HepG2 (cell line): ENCODE data around the gene SMAD1. TPM values are rescaled to one million over a fixed set of nuclear protein-coding genes. Genes with fewer than 3 reads are reported as not detected.

Experiments used
- ADNP ChIP-seq: sonication (generic); formaldehyde crosslinking; IDR thresholded peaks from 2 replicates; pipeline ENCODE4 v1.4.0; 2020; ENCODE audit warnings: missing genetic modification reagents
- HES4 ChIP-seq: sonication (generic); formaldehyde crosslinking; IDR thresholded peaks from 2 replicates; pipeline ENCODE4 v1.9.0; 2021; ENCODE audit warnings: mild to moderate bottlenecking, missing genetic modification reagents, borderline replicate concordance
- KAT7 ChIP-seq: IDR thresholded peaks from 2 replicates; pipeline ENCODE4 v1.6.1; 2018; ENCODE audit warnings: borderline replicate concordance, missing compliant biosample characterization
- KDM6A ChIP-seq: IDR thresholded peaks from 2 replicates; pipeline ENCODE4 v1.6.1; 2016; ENCODE audit warnings: low read depth
- NFATC3 ChIP-seq: sonication (generic); formaldehyde crosslinking; IDR thresholded peaks from 2 replicates; pipeline ENCODE4 v1.5.1; 2020; ENCODE audit warnings: mild to moderate bottlenecking, missing genetic modification reagents
- TCF7 ChIP-seq: sonication (generic); IDR thresholded peaks from 2 replicates; pipeline ENCODE4 v1.6.1; 2016; ENCODE audit warnings: antibody characterized with exemption, low read depth
- ZFP62 ChIP-seq: sonication (generic); formaldehyde crosslinking; IDR thresholded peaks from 2 replicates; pipeline ENCODE4 v1.4.0; 2020; ENCODE audit warnings: missing genetic modification reagents
- ZFY ChIP-seq: sonication (generic); formaldehyde crosslinking; IDR thresholded peaks from 2 replicates; pipeline ENCODE4 v1.4.0; 2020; ENCODE audit warnings: missing genetic modification reagents
- ZNF343 ChIP-seq: sonication (generic); formaldehyde crosslinking; IDR thresholded peaks from 2 replicates; pipeline ENCODE4 v1.4.0; 2020; ENCODE audit warnings: mild to moderate bottlenecking, missing genetic modification reagents
- ZNF557 ChIP-seq: sonication (generic); formaldehyde crosslinking; IDR thresholded peaks from 2 replicates; pipeline ENCODE4 v1.4.0; 2020; ENCODE audit warnings: missing genetic modification reagents
- ZNF558 ChIP-seq: sonication (generic); formaldehyde crosslinking; IDR thresholded peaks from 2 replicates; pipeline ENCODE4 v1.9.0; 2022; ENCODE audit warnings: mild to moderate bottlenecking, missing genetic modification reagents, borderline replicate concordance
- ZNF614 ChIP-seq: IDR thresholded peaks from 2 replicates; pipeline ENCODE4 v1.6.1; 2018; ENCODE audit warnings: missing biosample characterization, missing genetic modification reagents, inconsistent platforms, borderline replicate concordance
- ZNF629 ChIP-seq: sonication (generic); formaldehyde crosslinking; conservative IDR thresholded peaks from 2 replicates; pipeline ENCODE4 v1.5.0; 2020; ENCODE audit warnings: missing genetic modification reagents
- ZNF749 ChIP-seq: sonication (generic); formaldehyde crosslinking; IDR thresholded peaks from 2 replicates; pipeline ENCODE4 v1.8.0; 2022; ENCODE audit warnings: mild to moderate bottlenecking, missing genetic modification reagents, moderate library complexity, borderline replicate concordance
- ZSCAN31 ChIP-seq: sonication (generic); formaldehyde crosslinking; IDR thresholded peaks from 2 replicates; pipeline ENCODE4 v1.5.0; 2020; ENCODE audit warnings: low read depth, mild to moderate bottlenecking, missing genetic modification reagents
- polyA plus RNA-seq, 8 experiments: library from polyadenylated mRNA; depleted of rRNA in 3 of 8; stranded (reverse) in 7 of 8; unstranded in 1 of 8; fragments of >200 nt; fragmentation: Illumina TruSeq in 4 of 8; extraction: Trizol in 4 of 8; gene quantifications; 2 replicates each; pipeline versions ENCODE4 v1.2.1 to v1.2.3, GENCODE V29; 2011 to 2016; ENCODE audit warnings: low read depth in 4 of 8, missing spikeins in 1 of 8, mixed read lengths in 1 of 8; ENCODE audit not compliant: insufficient read depth in 1 of 8
- total RNA-seq, 5 experiments: library from RNA; depleted of rRNA; stranded (reverse); fragments of >200 nt; fragmentation: Illumina TruSeq; extraction: Trizol; gene quantifications; 2 replicates each; pipeline ENCODE4 v1.2.3, GENCODE V29; 2016; ENCODE audit warnings: low read depth in 1 of 5
- TF ChIP-seq, protein P1 (sequence below): sonication (generic); formaldehyde crosslinking; IDR thresholded peaks from 2 replicates; pipeline ENCODE4 v1.8.0; 2022; ENCODE audit warnings: missing genetic modification reagents, mild to moderate bottlenecking, borderline replicate concordance
- TF ChIP-seq, protein P2 (sequence below): sonication (generic); formaldehyde crosslinking; IDR thresholded peaks from 2 replicates; pipeline ENCODE4 v1.8.0; 2022; ENCODE audit warnings: mild to moderate bottlenecking, missing genetic modification reagents, moderate library complexity
- TF ChIP-seq, protein P3 (sequence below): sonication (generic); formaldehyde crosslinking; IDR thresholded peaks from 2 replicates; pipeline ENCODE4 v1.8.0; 2022; ENCODE audit warnings: missing genetic modification reagents, low read depth, mild to moderate bottlenecking, borderline replicate concordance
- TF ChIP-seq, protein P4 (sequence below): sonication (generic); formaldehyde crosslinking; IDR thresholded peaks from 2 replicates; pipeline ENCODE4 v1.4.0; 2020; ENCODE audit warnings: mild to moderate bottlenecking, low read depth, missing genetic modification reagents
- TF ChIP-seq, protein P5 (sequence below): sonication (generic); formaldehyde crosslinking; IDR thresholded peaks from 2 replicates; pipeline ENCODE4 v1.9.0; 2022; ENCODE audit warnings: low read depth, missing genetic modification reagents
- TF ChIP-seq, protein P6 (sequence below): sonication (generic); formaldehyde crosslinking; IDR thresholded peaks from 2 replicates; pipeline ENCODE4 v1.8.1; 2023; ENCODE audit warnings: missing genetic modification reagents, mild to moderate bottlenecking, borderline replicate concordance

The SMAD1 gene
- total and polyA plus RNA-seq, 2 of the 13 experiments (the other 11 are each of a cell fraction or from before 2014, with no cell fraction given): 12.7 to 16.6 TPM

DNA sequence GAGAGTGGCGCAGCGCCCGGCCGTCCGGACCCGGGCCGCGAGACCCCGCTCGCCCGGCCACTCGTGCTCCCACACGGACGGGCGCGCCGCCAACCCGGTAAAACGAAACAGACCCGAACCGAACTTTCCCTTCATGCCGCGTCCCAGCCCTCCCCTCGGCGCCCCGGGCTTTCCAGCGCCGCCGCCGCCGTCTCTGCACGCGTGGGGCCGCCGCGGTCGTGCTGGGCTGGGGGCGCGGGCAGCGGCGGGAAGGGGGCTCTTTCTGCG lies 222 bp downstream of the SMAD1 start (continued):
- TF ChIP-seq ZNF749: 0 out of 2 replicates have a peak, but pooled peaks have one; percentile 23
- no peak; the same call in 1 of the 2 replicates for TF ChIP-seq KAT7 (CRISPR knock-in tag)
- TF ChIP-seq, protein P1, sequence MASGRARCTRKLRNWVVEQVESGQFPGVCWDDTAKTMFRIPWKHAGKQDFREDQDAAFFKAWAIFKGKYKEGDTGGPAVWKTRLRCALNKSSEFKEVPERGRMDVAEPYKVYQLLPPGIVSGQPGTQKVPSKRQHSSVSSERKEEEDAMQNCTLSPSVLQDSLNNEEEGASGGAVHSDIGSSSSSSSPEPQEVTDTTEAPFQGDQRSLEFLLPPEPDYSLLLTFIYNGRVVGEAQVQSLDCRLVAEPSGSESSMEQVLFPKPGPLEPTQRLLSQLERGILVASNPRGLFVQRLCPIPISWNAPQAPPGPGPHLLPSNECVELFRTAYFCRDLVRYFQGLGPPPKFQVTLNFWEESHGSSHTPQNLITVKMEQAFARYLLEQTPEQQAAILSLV: no peak
- no peak for TF ChIP-seq ADNP (CRISPR knock-in tag)
- TF ChIP-seq, protein P2, sequence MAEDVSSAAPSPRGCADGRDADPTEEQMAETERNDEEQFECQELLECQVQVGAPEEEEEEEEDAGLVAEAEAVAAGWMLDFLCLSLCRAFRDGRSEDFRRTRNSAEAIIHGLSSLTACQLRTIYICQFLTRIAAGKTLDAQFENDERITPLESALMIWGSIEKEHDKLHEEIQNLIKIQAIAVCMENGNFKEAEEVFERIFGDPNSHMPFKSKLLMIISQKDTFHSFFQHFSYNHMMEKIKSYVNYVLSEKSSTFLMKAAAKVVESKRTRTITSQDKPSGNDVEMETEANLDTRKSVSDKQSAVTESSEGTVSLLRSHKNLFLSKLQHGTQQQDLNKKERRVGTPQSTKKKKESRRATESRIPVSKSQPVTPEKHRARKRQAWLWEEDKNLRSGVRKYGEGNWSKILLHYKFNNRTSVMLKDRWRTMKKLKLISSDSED (CRISPR knock-in tag): 0 out of 2 replicates have a peak, but pooled peaks have one; percentile 53
- TF ChIP-seq ZFP62 (CRISPR knock-in tag): no peak
- TF ChIP-seq NFATC3 (CRISPR knock-in tag): no peak
- TF ChIP-seq ZNF558 (CRISPR knock-in tag): no peak
- TF ChIP-seq ZNF614: no peak
- TF ChIP-seq, protein P3, sequence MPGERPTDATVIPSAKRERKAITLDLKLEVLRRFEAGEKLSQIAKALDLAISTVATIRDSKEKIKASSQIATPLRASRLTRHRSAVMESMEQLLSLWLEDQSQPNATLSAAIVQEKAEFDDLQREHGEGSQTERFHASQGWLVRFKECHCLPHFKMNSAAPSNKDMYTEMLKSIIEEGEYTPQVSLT: no peak
- TF ChIP-seq, protein P4, sequence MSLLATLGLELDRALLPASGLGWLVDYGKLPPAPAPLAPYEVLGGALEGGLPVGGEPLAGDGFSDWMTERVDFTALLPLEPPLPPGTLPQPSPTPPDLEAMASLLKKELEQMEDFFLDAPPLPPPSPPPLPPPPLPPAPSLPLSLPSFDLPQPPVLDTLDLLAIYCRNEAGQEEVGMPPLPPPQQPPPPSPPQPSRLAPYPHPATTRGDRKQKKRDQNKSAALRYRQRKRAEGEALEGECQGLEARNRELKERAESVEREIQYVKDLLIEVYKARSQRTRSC (CRISPR knock-in tag): no peak
- peak; percentile 64; the same call in 1 of the 2 replicates for TF ChIP-seq ZFY (CRISPR knock-in tag)
- no peak for TF ChIP-seq HES4 (CRISPR knock-in tag)
- TF ChIP-seq, protein P5, sequence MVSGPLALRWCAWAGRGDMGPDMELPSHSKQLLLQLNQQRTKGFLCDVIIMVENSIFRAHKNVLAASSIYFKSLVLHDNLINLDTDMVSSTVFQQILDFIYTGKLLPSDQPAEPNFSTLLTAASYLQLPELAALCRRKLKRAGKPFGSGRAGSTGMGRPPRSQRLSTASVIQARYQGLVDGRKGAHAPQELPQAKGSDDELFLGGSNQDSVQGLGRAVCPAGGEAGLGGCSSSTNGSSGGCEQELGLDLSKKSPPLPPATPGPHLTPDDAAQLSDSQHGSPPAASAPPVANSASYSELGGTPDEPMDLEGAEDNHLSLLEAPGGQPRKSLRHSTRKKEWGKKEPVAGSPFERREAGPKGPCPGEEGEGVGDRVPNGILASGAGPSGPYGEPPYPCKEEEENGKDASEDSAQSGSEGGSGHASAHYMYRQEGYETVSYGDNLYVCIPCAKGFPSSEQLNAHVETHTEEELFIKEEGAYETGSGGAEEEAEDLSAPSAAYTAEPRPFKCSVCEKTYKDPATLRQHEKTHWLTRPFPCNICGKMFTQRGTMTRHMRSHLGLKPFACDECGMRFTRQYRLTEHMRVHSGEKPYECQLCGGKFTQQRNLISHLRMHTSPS (CRISPR knock-in tag): no peak
- TF ChIP-seq KDM6A (CRISPR knock-in tag): no peak
- TF ChIP-seq, protein P6, sequence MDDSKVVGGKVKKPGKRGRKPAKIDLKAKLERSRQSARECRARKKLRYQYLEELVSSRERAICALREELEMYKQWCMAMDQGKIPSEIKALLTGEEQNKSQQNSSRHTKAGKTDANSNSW (CRISPR knock-in tag): no peak
- TF ChIP-seq ZNF557 (CRISPR knock-in tag): no peak
- TF ChIP-seq ZNF629: no peak
- no peak for TF ChIP-seq ZSCAN31 (CRISPR knock-in tag)
- TF ChIP-seq TCF7: no peak
- 0 out of 2 replicates have a peak, but pooled peaks have one; percentile 5 for TF ChIP-seq ZNF343
- TF ChIP-seq, all 625 proteins: peak for 21
